ENCODE results near the gene SORT1.
"Not testable (repeated sequence)": the region's sequence is repeated elsewhere in the genome, so short reads cannot be mapped to it uniquely, and the experiment has no call there.

SORT1 gene

GRCh38 chr1:109373696-109374095, 24.0 kb downstream of the SORT1 start:
- DNase-seq, result not testable (repeated sequence)

GRCh38 chr1:109373126-109373525, 24.6 kb downstream of the SORT1 start:
- DNase-seq, result no peak

GRCh38 chr1:109372281-109372680, 25.4 kb downstream of the SORT1 start:
- DNase-seq, result no peak

GRCh38 chr1:109371341-109371739, 26.4 kb downstream of the SORT1 start:
- no peak for DNase-seq

GRCh38 chr1:109370712-109371340, 26.9 kb downstream of the SORT1 start:
- no peak for DNase-seq

- DNase-seq, result no peak
Measured at GRCh38 chr1:109369167-109369746, 28.5 kb downstream of the SORT1 start.

GRCh38 chr1:109368464-109368863, 29.3 kb downstream of the SORT1 start:
- no peak for DNase-seq

GRCh38 chr1:109367626-109368025, 30.1 kb downstream of the SORT1 start:
- DNase-seq, result no peak

- no peak for DNase-seq
Measured at GRCh38 chr1:109365642-109366204, 32.0 kb downstream of the SORT1 start.

GRCh38 chr1:109361649-109362048, 36.1 kb downstream of the SORT1 start:
- DNase-seq, result no peak

- no peak for DNase-seq
Measured at GRCh38 chr1:109361069-109361468, 36.6 kb downstream of the SORT1 start.

GRCh38 chr1:109357616-109358015, 40.1 kb downstream of the SORT1 start:
- DNase-seq, result peak; percentile 11

- peak; percentile 65 for DNase-seq
Measured at GRCh38 chr1:109356915-109357314, 40.8 kb downstream of the SORT1 start.

GRCh38 chr1:109356505-109356904, 41.2 kb downstream of the SORT1 start:
- no peak for DNase-seq

GRCh38 chr1:109354929-109355328, 42.8 kb downstream of the SORT1 start:
- no peak for DNase-seq

- DNase-seq, result no peak
Measured at GRCh38 chr1:109351457-109351856, 46.3 kb downstream of the SORT1 start.

GRCh38 chr1:109350655-109351054, 47.1 kb downstream of the SORT1 start:
- DNase-seq, result no peak

GRCh38 chr1:109350182-109350581, 47.5 kb downstream of the SORT1 start:
- DNase-seq, result no peak

GRCh38 chr1:109347511-109347910, 50.2 kb downstream of the SORT1 start:
- no peak for DNase-seq

- peak; percentile 1 for DNase-seq
Measured at GRCh38 chr1:109341944-109342930, 55.5 kb downstream of the SORT1 start.

- DNase-seq, result no peak
Measured at GRCh38 chr1:109338608-109339007, 59.1 kb downstream of the SORT1 start.

- no peak for DNase-seq
Measured at GRCh38 chr1:109338091-109338490, 59.6 kb downstream of the SORT1 start.

- DNase-seq, result no peak
Measured at GRCh38 chr1:109335091-109335490, 62.6 kb downstream of the SORT1 start.
